Endothelial cell of umbilical vein (primary cell): ENCODE measurements around the gene NFIC. TPM values are rescaled to one million over a fixed set of nuclear protein-coding genes. Genes with fewer than 3 reads are reported as not detected.

Experiments used
- BruUV-seq: library from RNA; stranded (reverse); fragments of 400-500 nt; replicated peaks from 2 replicates; lab custom pipeline; 2021; lab: Mats Ljungman, UMichigan
- CTCF ChIA-PET: fragments of 300-600, 350-600 bp; sonication (Branson Sonifier 250); formaldehyde crosslinking; loops from one replicate; lab custom pipeline; 2021; ENCODE audit warnings: antibody characterized with exemption, inconsistent platforms; lab: Charles Lee
- POLR2A ChIA-PET: fragments of 300-600, 350-600 bp; sonication (Branson Sonifier 250); formaldehyde crosslinking; loops from one replicate; lab custom pipeline; 2021; ENCODE audit warnings: antibody characterized with exemption, inconsistent platforms; lab: Charles Lee
- DNase-seq: peaks from one replicate; pipeline ENCODE4 v3.0.0-alpha.2; 2011; ENCODE audit warnings: low read depth, low spot score
- FAIRE-seq: peaks from 2 replicates; lab custom pipeline; 2011; peaks lifted over from hg19 to GRCh38; lab: Jason Lieb, UNC
- H2AFZ ChIP-seq: 2 replicates; pipeline ENCODE4 v1.6.0; 2012; ENCODE audit warnings: low read depth, low read length, control low read depth, inconsistent platforms
- H3K27ac ChIP-seq: 2 replicates; pipeline ENCODE4 v1.5.1; 2011; ENCODE audit warnings: low read depth, mild to moderate bottlenecking, control low read depth, low read length, moderate library complexity; ENCODE audit not compliant: insufficient read depth
- H3K27me3 ChIP-seq, 2 experiments: 2 replicates each; pipeline versions ENCODE4 v1.6.0 to v1.6.1; 2011; ENCODE audit warnings: low read length in 2 of 2, mixed read lengths in 1 of 2; ENCODE audit not compliant: control insufficient read depth in 2 of 2, insufficient read depth in 2 of 2
- H3K36me3 ChIP-seq, 2 experiments: 2 replicates in 1 of 2; 3 replicates in 1 of 2; pipeline ENCODE4 v1.5.1; 2011; ENCODE audit warnings: low read length in 2 of 2, mild to moderate bottlenecking in 1 of 2, moderate library complexity in 1 of 2; ENCODE audit not compliant: control insufficient read depth in 2 of 2, insufficient read depth in 2 of 2; ENCODE audit errors: extremely low read depth in 1 of 2
- H3K4me1 ChIP-seq: 3 replicates; pipeline ENCODE4 v1.5.1; 2011; ENCODE audit warnings: mild to moderate bottlenecking, low read length; ENCODE audit not compliant: control insufficient read depth, insufficient read depth; ENCODE audit errors: extremely low read depth
- H3K4me2 ChIP-seq: 2 replicates; pipeline ENCODE4 v1.6.1; 2011; ENCODE audit warnings: low read length, control low read depth, mixed read lengths; ENCODE audit not compliant: insufficient read depth
- H3K4me3 ChIP-seq, 3 experiments: fragments of 200-600 bp in 1 of 3; sonication (generic), shearing (Covaris generic) in 1 of 3; replicated peaks in 1 of 3; 2 replicates each; pipeline ENCODE4 v1.5.1; 2011 to 2016; ENCODE audit warnings: control low read depth in 3 of 3, low read length in 3 of 3, mild to moderate bottlenecking in 2 of 3, inconsistent platforms in 1 of 3, low read depth in 1 of 3, moderate library complexity in 1 of 3; ENCODE audit not compliant: insufficient read depth in 1 of 3
- H3K79me2 ChIP-seq: 2 replicates; pipeline ENCODE4 v1.6.0; 2012; ENCODE audit warnings: low read length, inconsistent platforms; ENCODE audit not compliant: control insufficient read depth, insufficient read depth
- H3K9ac ChIP-seq: replicated peaks from 2 replicates; pipeline ENCODE3; 2011; ENCODE audit warnings: low read length, control low read depth; ENCODE audit not compliant: insufficient read depth; ENCODE audit errors: extremely low read depth
- H3K9me1 ChIP-seq: replicated peaks from 3 replicates; pipeline ENCODE4 v1.6.0; 2011; ENCODE audit warnings: mild to moderate bottlenecking, low read length; ENCODE audit not compliant: control insufficient read depth, insufficient read depth; ENCODE audit errors: extremely low read depth
- H3K9me3 ChIP-seq: replicated peaks from 2 replicates; pipeline ENCODE4 v1.5.1; 2012; ENCODE audit warnings: low read length, inconsistent platforms; ENCODE audit not compliant: control insufficient read depth, insufficient read depth
- H4K20me1 ChIP-seq: replicated peaks from 2 replicates; pipeline ENCODE3; 2011; ENCODE audit warnings: mild to moderate bottlenecking, low read length; ENCODE audit not compliant: control insufficient read depth, insufficient read depth; ENCODE audit errors: extremely low read depth
- EZH2 ChIP-seq: IDR thresholded peaks from 2 replicates; pipeline ENCODE4 v1.6.1; 2012; ENCODE audit warnings: borderline replicate concordance, low read depth, mild to moderate bottlenecking, moderate library complexity, low read length, inconsistent platforms; ENCODE audit not compliant: severe bottlenecking
- FOS ChIP-seq: IDR thresholded peaks from 2 replicates; pipeline ENCODE4 v1.6.1; 2011; ENCODE audit warnings: mild to moderate bottlenecking, low read length, moderate library complexity, borderline replicate concordance; ENCODE audit not compliant: insufficient read depth
- GATA2 ChIP-seq: IDR thresholded peaks from 2 replicates; pipeline ENCODE4 v1.7.0; 2011; ENCODE audit warnings: low read depth, mild to moderate bottlenecking, moderate library complexity, mixed read lengths, low read length; ENCODE audit not compliant: insufficient read length, insufficient read depth
- JUN ChIP-seq: IDR thresholded peaks from 2 replicates; pipeline ENCODE4 v1.6.1; 2011; ENCODE audit warnings: borderline replicate concordance, low read depth; ENCODE audit not compliant: insufficient read length, insufficient read depth
- MYC ChIP-seq: IDR thresholded peaks from one replicate; pipeline ENCODE4 v1.6.1; 2011; ENCODE audit warnings: mild to moderate bottlenecking, low read depth, low read length
- POLR2A ChIP-seq: IDR thresholded peaks from 2 replicates; pipeline ENCODE4 v1.6.1; 2012; ENCODE audit warnings: low read depth, mild to moderate bottlenecking, control low read depth, low read length
- POLR2AphosphoS5 ChIP-seq: IDR thresholded peaks from 2 replicates; pipeline ENCODE4 v1.6.1; 2012; ENCODE audit warnings: low read depth, mild to moderate bottlenecking, control low read depth, low read length, moderate library complexity; ENCODE audit not compliant: insufficient read depth
- dilution Hi-C: fragments of 300-500 bp; cut with MboI; formaldehyde crosslinking; loops from one replicate; pipeline ENCODE4 v1.15.0; 2019; ENCODE audit warnings: low sequenced_read_pairs; ENCODE audit not compliant: extremely low pct_ligation_motif_present
- intact Hi-C: fragments of 100-400 bp; cut with micrococcal nuclease; formaldehyde crosslinking; loops from one replicate; pipeline ENCODE4 v1.10.0; 2022
- polyA plus RNA-seq, 4 experiments: library from polyadenylated mRNA; depleted of rRNA in 3 of 4; stranded (reverse) in 3 of 4; unstranded in 1 of 4; fragments of >200 nt; gene quantifications; 2 replicates each; pipeline versions ENCODE4 v1.2.1 to v1.2.3, GENCODE V29; 2011 to 2012; ENCODE audit warnings: missing spikeins in 1 of 4
- total RNA-seq: library from RNA; stranded (reverse); gene quantifications from 2 replicates; pipeline ENCODE4 v1.2.3, GENCODE V29; 2021
- TF ChIP-seq, protein P1 (sequence below), 2 donors: IDR thresholded peaks; 1 replicate in 1 of 2; 2 replicates in 1 of 2; pipeline ENCODE4 v1.5.1; 2011; ENCODE audit warnings: low read length in 2 of 2, mild to moderate bottlenecking in 2 of 2, moderate library complexity in 2 of 2, control low read depth in 1 of 2, inconsistent platforms in 1 of 2, low read depth in 1 of 2; ENCODE audit not compliant: insufficient read depth in 1 of 2; ENCODE audit errors: extremely low read depth in 1 of 2
- TF ChIP-seq, protein P2 (sequence below): IDR thresholded peaks from 2 replicates; pipeline ENCODE4 v1.6.1; 2011; ENCODE audit not compliant: insufficient read depth, insufficient read length

Gene NFIC
- total and polyA plus RNA-seq, 2 donors (not counting 3 experiments of a cell fraction or from before 2014, with no cell fraction given) = 11.4 to 133 TPM

DNA sequence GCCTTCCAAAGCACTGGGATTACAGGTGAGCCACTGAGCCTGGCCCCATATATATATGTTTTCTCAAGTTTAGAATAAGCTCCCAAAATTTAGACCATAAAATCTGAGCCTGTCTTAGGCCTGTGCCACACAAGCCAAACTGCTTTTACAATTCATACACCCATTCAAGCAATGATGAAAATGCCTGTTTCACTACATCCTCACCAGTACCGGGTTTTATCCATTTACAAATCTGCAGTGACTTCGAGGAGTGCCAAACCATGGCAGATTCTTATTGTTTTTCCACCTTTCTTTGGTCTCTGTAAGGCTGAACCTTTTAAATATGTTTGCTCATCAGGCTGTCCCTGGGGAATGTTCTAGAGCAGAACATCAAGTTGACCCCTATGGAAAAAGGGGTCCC lies 9.6 kb upstream of the NFIC start:
- DNase-seq = no peak
- no peaks in the 10 kb centered on the region for H3K36me3 ChIP-seq
- no peaks in the 10 kb centered on the region for H4K20me1 ChIP-seq
- H3K27ac ChIP-seq = no peak overlapping the region
- dilution Hi-C loops (no loop called here), intact Hi-C loops (no loop called here)
- H3K9me1 ChIP-seq = no peaks in the 10 kb centered on the region
- no peak for FAIRE-seq
- H3K9ac ChIP-seq = no peak overlapping the region
- POLR2A ChIA-PET = no interaction called here
- H3K4me2 ChIP-seq = no peak overlapping the region
- no peak for TF ChIP-seq POLR2A
- no peaks in the 10 kb centered on the region for H3K27me3 ChIP-seq
- peaks cover 8% of the 10 kb centered on the region for H3K79me2 ChIP-seq
- no peaks in the 10 kb centered on the region for H3K9me3 ChIP-seq
- peaks cover 11% of the 10 kb centered on the region for H3K4me1 ChIP-seq
- CTCF ChIA-PET = interaction anchor here (1.4 to 1.8 kb wide), 2 partner anchors 73 to 128 kb away, joined by 3 to 6 read pairs; no protein-coding TSS in a partner anchor
- no peak overlapping the region for H2AFZ ChIP-seq
- no peak overlapping the region for H3K4me3 ChIP-seq
- no TSS peak for BruUV-seq

DNA sequence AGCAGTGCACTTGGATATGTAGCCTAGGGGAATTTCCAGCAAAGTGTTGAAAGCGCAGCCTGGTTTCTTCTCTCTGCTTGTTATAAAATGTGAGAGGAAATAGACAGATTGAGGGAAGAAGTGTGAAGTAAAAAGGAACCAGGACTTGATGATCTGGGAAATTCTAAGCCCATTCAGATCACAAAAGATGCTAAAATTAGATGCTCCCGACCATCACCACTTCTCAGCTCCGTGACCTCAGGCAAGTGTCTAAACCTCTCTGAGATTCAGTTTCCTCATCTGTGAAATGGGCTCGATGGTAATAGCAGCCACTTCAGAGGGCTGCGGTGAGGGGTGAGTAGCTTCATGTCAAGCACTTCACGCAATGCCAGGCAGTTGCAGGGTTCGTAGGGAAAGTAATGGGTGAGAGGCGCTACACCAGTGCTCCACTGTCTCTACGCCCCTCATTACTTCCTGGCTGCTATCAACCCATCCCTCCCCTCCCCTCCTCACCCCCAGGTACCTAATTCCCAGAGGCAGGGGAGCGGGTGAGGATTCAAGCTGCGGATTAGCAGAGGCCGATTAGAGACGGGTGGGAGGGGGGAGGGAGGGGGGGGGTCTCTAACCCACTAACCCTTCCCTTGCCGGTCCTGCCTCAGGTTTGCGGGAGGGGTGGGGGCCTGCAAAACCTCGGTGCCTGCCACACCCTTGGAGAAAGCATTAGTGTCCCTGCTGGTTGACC lies 9.0 kb upstream of the NFIC start:
- no peaks in the 10 kb centered on the region for H4K20me1 ChIP-seq
- H3K4me1 ChIP-seq = peaks cover 11% of the 10 kb centered on the region
- H3K4me2 ChIP-seq = no peak overlapping the region
- H3K36me3 ChIP-seq = no peaks in the 10 kb centered on the region
- no peaks in the 10 kb centered on the region for H3K9me1 ChIP-seq
- POLR2A ChIA-PET = interaction anchor here (0.6 kb wide), 1 partner anchor 71 kb away, joined by 3 read pairs; no protein-coding TSS in a partner anchor
- dilution Hi-C loops (no loop called here), intact Hi-C loops (no loop called here)
- no peak overlapping the region for H3K27ac ChIP-seq
- no peaks in the 10 kb centered on the region for H3K27me3 ChIP-seq
- H3K9me3 ChIP-seq = no peaks in the 10 kb centered on the region
- DNase-seq = no peak
- H2AFZ ChIP-seq = no peak overlapping the region
- TF ChIP-seq POLR2AphosphoS5 (no peak), JUN (no peak), GATA2 (no peak), EZH2 (no peak), POLR2A (no peak), FOS (no peak), MYC (no peak)
- TF ChIP-seq, protein P1, sequence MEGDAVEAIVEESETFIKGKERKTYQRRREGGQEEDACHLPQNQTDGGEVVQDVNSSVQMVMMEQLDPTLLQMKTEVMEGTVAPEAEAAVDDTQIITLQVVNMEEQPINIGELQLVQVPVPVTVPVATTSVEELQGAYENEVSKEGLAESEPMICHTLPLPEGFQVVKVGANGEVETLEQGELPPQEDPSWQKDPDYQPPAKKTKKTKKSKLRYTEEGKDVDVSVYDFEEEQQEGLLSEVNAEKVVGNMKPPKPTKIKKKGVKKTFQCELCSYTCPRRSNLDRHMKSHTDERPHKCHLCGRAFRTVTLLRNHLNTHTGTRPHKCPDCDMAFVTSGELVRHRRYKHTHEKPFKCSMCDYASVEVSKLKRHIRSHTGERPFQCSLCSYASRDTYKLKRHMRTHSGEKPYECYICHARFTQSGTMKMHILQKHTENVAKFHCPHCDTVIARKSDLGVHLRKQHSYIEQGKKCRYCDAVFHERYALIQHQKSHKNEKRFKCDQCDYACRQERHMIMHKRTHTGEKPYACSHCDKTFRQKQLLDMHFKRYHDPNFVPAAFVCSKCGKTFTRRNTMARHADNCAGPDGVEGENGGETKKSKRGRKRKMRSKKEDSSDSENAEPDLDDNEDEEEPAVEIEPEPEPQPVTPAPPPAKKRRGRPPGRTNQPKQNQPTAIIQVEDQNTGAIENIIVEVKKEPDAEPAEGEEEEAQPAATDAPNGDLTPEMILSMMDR (IDR thresholded peaks at IDR 0.05; ENCODE audit: extremely low read depth in 1 of 2, insufficient read depth in 1 of 2, low read depth in 1 of 2, low read length in 2 of 2) = no peak
- TF ChIP-seq, protein P2, sequence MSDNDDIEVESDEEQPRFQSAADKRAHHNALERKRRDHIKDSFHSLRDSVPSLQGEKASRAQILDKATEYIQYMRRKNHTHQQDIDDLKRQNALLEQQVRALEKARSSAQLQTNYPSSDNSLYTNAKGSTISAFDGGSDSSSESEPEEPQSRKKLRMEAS = no peak
- CTCF ChIA-PET = interaction anchor here (0.6 to 1.8 kb wide), 3 partner anchors 72 to 128 kb away, joined by 3 to 6 read pairs (median 3); no protein-coding TSS in a partner anchor
- H3K79me2 ChIP-seq = peaks cover 14% of the 10 kb centered on the region
- no peak overlapping the region for H3K9ac ChIP-seq
- FAIRE-seq = no peak
- H3K4me3 ChIP-seq = no peak overlapping the region
- BruUV-seq = no TSS peak
